ENCODE data around the gene TNF. TPM values are rescaled to one million over a fixed set of nuclear protein-coding genes. Genes with fewer than 3 reads are reported as not detected.

TNF gene
- total RNA-seq, 1 donor from 2014 or later: not detected

DNA sequence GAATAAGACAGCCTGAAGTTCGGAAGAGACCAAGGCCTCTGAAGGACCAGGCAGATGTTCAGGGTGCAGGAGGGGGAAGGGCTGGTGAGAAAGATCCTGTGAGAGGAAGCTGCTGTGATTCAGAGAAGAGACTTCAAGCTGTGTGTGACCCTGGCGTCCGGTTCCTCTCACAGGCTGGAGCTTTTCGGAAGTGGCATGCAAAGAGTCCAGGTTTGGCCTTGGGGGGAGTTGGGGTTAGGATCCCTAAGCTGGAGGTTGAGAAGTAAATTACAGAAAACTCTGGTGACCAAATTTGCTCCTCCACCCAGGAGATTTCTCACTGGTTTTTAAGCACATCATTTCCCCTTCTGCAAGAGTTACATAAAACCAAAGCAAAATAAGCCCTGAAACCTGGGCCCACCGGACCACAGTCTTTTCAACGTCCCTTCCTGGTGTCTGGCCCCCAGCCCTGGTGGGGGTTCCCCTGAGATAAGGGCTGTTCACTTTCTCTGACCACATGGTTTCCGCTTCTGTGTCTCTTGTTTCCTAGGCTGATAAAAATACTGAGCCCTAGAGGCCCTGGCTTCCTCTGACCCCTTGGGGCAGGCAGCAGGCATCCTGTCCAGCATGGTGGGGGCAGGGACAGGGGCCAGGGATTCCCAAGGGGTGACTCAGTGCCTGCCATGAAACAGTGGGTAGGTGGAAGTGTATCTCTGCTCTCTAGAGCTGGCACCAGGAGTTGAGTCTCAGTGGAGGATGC is 15.2 kb upstream of the TNF start:
- peak overlapping the region; percentile 61 for H3K4me3 Mint-ChIP-seq (ENCODE audit: unreplicated experiment)
- peaks cover 20% of the 10 kb centered on the region for H3K36me3 Mint-ChIP-seq (ENCODE audit: low read depth, unreplicated experiment)
- H3K9me3 Mint-ChIP-seq (ENCODE audit: unreplicated experiment): no peaks in the 10 kb centered on the region
- peaks cover 10% of the 10 kb centered on the region for H3K27me3 Mint-ChIP-seq (ENCODE audit: unreplicated experiment)
- peak; percentile 68 for DNase-seq (ENCODE audit: low spot score)
- H3K4me1 Mint-ChIP-seq (ENCODE audit: unreplicated experiment): peaks cover 31% of the 10 kb centered on the region
- no peak for TF ChIP-seq CTCF (IDR thresholded peaks at IDR 0.05; ENCODE audit: unreplicated experiment)
- H3K27ac Mint-ChIP-seq (ENCODE audit: unreplicated experiment): peak overlapping the region; percentile 92

DNA sequence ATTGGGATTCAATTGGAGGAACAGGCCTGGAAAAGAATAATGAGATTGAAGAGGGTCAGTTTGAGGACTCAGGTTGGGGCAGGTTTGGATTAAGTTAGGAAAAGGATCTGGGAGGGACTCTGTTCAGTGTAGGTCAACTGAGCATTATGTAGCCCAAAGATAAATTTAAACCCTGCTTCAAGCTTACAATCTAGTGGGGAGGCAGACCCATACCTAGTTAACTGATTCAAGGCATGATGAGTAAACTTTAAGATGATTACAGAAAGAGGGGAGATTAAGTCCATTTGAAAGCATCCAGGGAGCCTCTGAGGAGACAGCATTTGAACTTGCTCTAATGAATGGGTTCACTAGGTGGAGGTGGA is 14.7 kb upstream of the TNF start:
- H3K4me3 Mint-ChIP-seq (ENCODE audit: unreplicated experiment): peak overlapping the region; percentile 61
- H3K9me3 Mint-ChIP-seq (ENCODE audit: unreplicated experiment): no peaks in the 10 kb centered on the region
- TF ChIP-seq CTCF (IDR thresholded peaks at IDR 0.05; ENCODE audit: unreplicated experiment): no peak
- peaks cover 10% of the 10 kb centered on the region for H3K27me3 Mint-ChIP-seq (ENCODE audit: unreplicated experiment)
- no peak for DNase-seq (ENCODE audit: low spot score)
- peaks cover 20% of the 10 kb centered on the region for H3K36me3 Mint-ChIP-seq (ENCODE audit: low read depth, unreplicated experiment)
- peak overlapping the region; percentile 92 for H3K27ac Mint-ChIP-seq (ENCODE audit: unreplicated experiment)
- peaks cover 31% of the 10 kb centered on the region for H3K4me1 Mint-ChIP-seq (ENCODE audit: unreplicated experiment)

- Mint-ChIP-seq H3K36me3 (ENCODE audit: low read depth, unreplicated experiment) (no peaks in the 10 kb centered on the region), H3K4me1 (ENCODE audit: unreplicated experiment) (peaks cover 3% of the 10 kb centered on the region), H3K9me3 (ENCODE audit: unreplicated experiment) (no peaks in the 10 kb centered on the region), H3K4me3 (ENCODE audit: unreplicated experiment) (no peak overlapping the region), H3K27ac (ENCODE audit: unreplicated experiment) (no peak overlapping the region), H3K27me3 (ENCODE audit: unreplicated experiment) (peaks cover 11% of the 10 kb centered on the region)
- no peak for DNase-seq (ENCODE audit: low spot score)
- TF ChIP-seq CTCF (IDR thresholded peaks at IDR 0.05; ENCODE audit: unreplicated experiment): no peak
Observed at GRCh38 chr6:31567531-31568370, 7.6 kb upstream of the TNF start.

- TF ChIP-seq CTCF (IDR thresholded peaks at IDR 0.05; ENCODE audit: unreplicated experiment): no peak
- Mint-ChIP-seq H3K36me3 (ENCODE audit: low read depth, unreplicated experiment) (no peaks in the 10 kb centered on the region), H3K4me1 (ENCODE audit: unreplicated experiment) (peaks cover 3% of the 10 kb centered on the region), H3K4me3 (ENCODE audit: unreplicated experiment) (no peak overlapping the region), H3K9me3 (ENCODE audit: unreplicated experiment) (no peaks in the 10 kb centered on the region), H3K27me3 (ENCODE audit: unreplicated experiment) (peaks cover 11% of the 10 kb centered on the region), H3K27ac (ENCODE audit: unreplicated experiment) (no peak overlapping the region)
- no peak for DNase-seq (ENCODE audit: low spot score)
Observed at GRCh38 chr6:31568537-31568961, 6.8 kb upstream of the TNF start.
